Effector memory CD4-positive, alpha-beta T cell (primary cell): ENCODE data around the gene ZNF83.

ENCODE experiments used
- DNase-seq, 3 donors: peaks; one replicate each; pipeline ENCODE4 v3.0.0-alpha.2; 2020
- H3K27ac ChIP-seq: 2 replicates; pipeline ENCODE4 v1.7.0; 2013; ENCODE audit warnings: mild to moderate bottlenecking, low read length, moderate library complexity; ENCODE audit not compliant: insufficient read depth, poor library complexity, severe bottlenecking
- H3K27me3 ChIP-seq: replicated peaks from 2 replicates; pipeline ENCODE4 v1.7.0; 2013; ENCODE audit warnings: mild to moderate bottlenecking, low read length; ENCODE audit not compliant: insufficient read depth, control insufficient read depth, poor library complexity, severe bottlenecking
- H3K36me3 ChIP-seq: 2 replicates; pipeline ENCODE4 v1.7.0; 2013; ENCODE audit warnings: mild to moderate bottlenecking, low read length, moderate library complexity; ENCODE audit not compliant: control insufficient read depth, insufficient read depth
- H3K4me1 ChIP-seq: 2 replicates; pipeline ENCODE4 v1.7.0; 2013; ENCODE audit warnings: low read length, mild to moderate bottlenecking; ENCODE audit not compliant: control insufficient read depth, insufficient read depth, poor library complexity, severe bottlenecking
- H3K4me3 ChIP-seq: 2 replicates; pipeline ENCODE4 v1.7.0; 2013; ENCODE audit warnings: low read length, low read depth, mild to moderate bottlenecking; ENCODE audit not compliant: insufficient read depth, poor library complexity, severe bottlenecking
- H3K9me3 ChIP-seq: 2 replicates; pipeline ENCODE4 v1.7.0; 2013; ENCODE audit warnings: mild to moderate bottlenecking, low read length, moderate library complexity; ENCODE audit not compliant: control insufficient read depth

The ZNF83 gene

DNA sequence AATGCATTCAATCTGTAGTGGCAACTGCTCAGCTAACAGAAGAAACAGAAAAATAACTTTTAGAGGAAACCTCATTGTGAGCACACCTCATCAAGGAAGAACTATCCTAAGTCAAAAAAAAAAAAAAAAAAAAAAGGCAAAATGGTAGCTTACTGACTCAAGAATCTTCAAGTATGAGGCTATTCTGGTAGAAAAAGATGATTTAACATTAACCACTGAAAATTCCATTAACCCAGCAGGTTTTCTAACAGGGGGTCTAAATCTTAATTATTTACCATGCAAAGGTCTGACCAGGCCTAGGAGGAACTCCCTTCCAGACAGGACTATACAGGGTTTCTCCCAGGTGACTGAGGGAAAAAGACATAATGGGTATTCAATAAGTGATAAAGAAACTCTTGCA, 28.4 kb upstream of the ZNF83 start:
- Histone ChIP-seq H3K4me3 (no peak overlapping the region), H3K27ac (no peak overlapping the region), H3K4me1 (no peaks in the 10 kb centered on the region), H3K27me3 (no peaks in the 10 kb centered on the region), H3K9me3 (no peaks in the 10 kb centered on the region), H3K36me3 (no peaks in the 10 kb centered on the region)
- no peak for DNase-seq

DNA sequence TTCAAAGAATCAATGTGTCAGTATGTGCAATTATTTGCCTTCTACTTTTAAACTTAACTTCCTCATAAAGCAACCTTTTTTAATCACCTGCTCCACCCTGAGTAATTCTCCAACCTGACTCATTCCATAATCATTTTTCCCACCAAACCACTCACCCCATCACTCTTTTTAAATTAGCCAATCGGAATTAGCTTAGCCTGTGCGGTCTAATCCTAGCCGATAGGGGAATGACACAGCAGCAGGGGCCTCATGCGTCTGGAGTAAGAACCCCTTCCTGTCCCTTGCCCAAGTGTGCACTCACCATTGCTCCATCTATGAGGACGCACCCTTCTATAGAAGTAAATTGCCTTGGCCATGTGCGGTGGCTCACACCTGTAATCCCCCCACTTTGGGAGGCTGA, 27.4 kb upstream of the ZNF83 start:
- H3K27ac ChIP-seq = no peak overlapping the region

DNA sequence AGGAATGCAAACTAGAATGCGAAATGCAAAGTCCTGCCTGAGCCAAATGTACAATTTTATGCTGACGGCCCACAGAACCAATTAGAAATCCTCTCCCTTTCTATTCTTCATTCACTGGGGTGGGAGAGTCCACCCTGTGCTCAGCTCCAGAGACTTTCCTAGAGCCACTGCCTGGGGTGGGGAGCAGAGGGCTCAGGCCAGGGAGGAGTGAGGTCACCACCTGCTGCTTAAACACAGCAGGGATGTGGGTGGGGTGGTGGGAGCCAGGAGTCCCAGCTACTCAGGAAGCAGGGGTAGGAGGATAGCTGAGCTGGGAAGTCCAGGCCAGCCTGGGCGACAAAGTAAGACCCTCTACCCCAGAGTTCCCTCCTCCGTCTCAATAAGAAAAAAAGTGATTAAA, 26.9 kb upstream of the ZNF83 start:
- Histone ChIP-seq H3K36me3 (peaks cover 9% of the 10 kb centered on the region), H3K4me3 (no peak overlapping the region), H3K9me3 (no peaks in the 10 kb centered on the region), H3K27me3 (no peaks in the 10 kb centered on the region), H3K4me1 (no peaks in the 10 kb centered on the region), H3K27ac (no peak overlapping the region)
- DNase-seq = no peak

More for the DNA sequence above, 27.4 kb upstream of the ZNF83 start:
- Histone ChIP-seq H3K27me3 (no peaks in the 10 kb centered on the region), H3K4me1 (no peaks in the 10 kb centered on the region), H3K9me3 (no peaks in the 10 kb centered on the region), H3K4me3 (no peak overlapping the region), H3K36me3 (peaks cover 4% of the 10 kb centered on the region)
- no peak for DNase-seq

DNA sequence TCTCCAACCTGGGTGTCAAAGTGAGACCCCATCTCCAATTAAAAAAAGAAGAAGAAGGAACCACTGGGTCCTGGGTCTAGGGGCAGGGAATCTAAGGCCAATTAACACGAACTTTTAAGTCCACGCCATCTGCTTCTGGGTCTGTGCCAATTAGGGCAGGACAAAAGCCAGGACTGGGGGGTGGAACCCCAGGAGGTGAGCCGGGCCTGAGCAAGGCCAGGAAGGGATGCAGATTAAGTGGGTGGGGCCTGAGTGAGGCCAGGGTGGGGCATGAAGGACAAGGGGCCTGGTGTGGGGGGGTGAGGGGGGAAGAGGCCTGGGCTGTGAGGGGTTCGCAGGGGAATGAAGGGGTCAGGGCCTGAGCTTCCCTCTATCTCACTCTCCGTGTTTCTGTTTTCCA, 26.3 kb upstream of the ZNF83 start:
- Histone ChIP-seq H3K4me1 (no peaks in the 10 kb centered on the region), H3K9me3 (no peaks in the 10 kb centered on the region), H3K4me3 (no peak overlapping the region), H3K36me3 (peaks cover 11% of the 10 kb centered on the region), H3K27ac (no peak overlapping the region), H3K27me3 (no peaks in the 10 kb centered on the region)
- DNase-seq = no peak

DNA sequence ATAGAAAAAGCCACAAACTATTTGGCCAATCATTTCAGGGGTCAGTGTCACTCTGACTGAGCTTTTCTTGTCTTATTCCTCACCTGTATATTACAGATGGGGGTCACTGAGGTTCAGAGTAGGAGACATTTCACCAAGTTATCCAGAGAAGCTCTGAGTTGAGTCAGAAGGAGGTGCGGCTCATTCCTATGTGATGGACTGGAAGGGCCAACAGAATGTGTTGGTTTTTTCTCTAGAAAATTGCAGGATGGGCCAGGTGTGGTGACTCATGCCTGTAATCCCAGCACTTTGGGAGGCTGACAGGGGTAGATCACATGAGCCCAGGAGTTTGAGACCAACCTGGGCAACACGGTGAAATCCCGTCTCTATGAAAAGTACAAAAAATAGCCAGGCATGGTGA, 24.5 kb upstream of the ZNF83 start:
- DNase-seq = no peak
- Histone ChIP-seq H3K4me3 (no peak overlapping the region), H3K36me3 (peaks cover 22% of the 10 kb centered on the region), H3K27ac (no peak overlapping the region), H3K9me3 (no peaks in the 10 kb centered on the region), H3K4me1 (no peaks in the 10 kb centered on the region), H3K27me3 (no peaks in the 10 kb centered on the region)

DNA sequence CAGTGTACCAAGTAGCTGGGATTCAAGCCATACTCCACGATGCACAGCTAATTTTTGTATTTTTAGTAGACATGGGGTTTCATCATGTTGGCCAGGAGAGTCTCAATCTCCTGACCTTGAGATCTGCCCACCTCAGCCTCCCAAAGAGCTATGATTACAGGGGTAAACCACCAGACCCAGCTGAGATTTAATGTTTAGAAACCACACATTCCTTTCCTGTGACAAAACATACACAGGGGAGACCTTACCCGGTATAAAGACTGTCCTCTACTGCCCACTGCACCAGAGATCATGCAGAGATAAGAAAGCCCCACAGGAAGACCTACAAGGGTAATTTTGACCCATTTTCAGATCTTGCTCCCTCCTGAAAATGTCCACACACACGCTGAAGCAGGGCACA, 22.8 kb upstream of the ZNF83 start:
- Histone ChIP-seq H3K36me3 (peaks cover 27% of the 10 kb centered on the region), H3K4me3 (no peak overlapping the region), H3K27ac (no peak overlapping the region), H3K9me3 (no peaks in the 10 kb centered on the region), H3K27me3 (no peaks in the 10 kb centered on the region), H3K4me1 (no peaks in the 10 kb centered on the region)
- no peak for DNase-seq

DNA sequence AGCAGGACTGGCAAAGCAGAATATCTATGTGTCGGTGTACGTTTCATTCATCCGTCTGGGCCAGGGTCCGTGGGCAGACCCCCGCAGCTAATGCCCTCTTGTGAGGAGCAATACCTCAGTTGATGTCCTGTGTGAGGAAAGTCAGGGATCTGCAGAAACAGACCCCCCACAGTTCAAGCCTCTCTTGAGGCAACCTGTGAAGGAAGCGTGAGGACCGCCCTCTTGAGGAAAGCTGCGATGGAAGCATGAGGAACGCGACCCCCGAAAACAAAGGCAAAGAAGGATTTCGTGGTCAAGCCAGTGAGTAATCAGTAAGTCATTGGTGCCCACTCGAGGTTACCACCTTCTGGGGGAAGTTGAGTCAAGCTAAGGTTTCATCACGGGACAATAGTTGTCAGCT, 20.9 kb upstream of the ZNF83 start:
- no peak for DNase-seq
- Histone ChIP-seq H3K9me3 (no peaks in the 10 kb centered on the region), H3K4me3 (no peak overlapping the region), H3K27me3 (no peaks in the 10 kb centered on the region), H3K27ac (no peak overlapping the region), H3K4me1 (no peaks in the 10 kb centered on the region), H3K36me3 (peaks cover 41% of the 10 kb centered on the region)

DNA sequence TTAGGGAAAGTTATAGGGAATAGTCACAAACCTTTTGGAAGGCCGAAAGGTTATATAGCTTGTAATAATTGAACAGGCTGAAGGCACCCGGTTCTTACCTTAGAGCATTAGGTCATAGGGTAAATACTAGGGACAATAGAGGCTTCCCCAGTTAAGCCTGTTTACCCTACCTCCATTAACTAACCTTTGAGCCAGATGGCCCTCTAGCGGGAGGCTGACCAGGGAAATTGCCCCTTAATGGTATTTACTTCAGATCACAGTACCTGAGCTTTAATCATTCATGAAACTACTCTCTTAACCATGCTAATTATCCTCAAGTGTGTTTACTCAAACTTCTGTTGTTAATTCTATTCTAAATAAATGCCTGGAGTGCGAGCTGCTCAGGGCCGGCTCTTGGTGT, 20.4 kb upstream of the ZNF83 start:
- Histone ChIP-seq H3K4me3 (no peak overlapping the region), H3K36me3 (peaks cover 45% of the 10 kb centered on the region), H3K9me3 (no peaks in the 10 kb centered on the region), H3K4me1 (no peaks in the 10 kb centered on the region), H3K27ac (no peak overlapping the region), H3K27me3 (no peaks in the 10 kb centered on the region)
- no peak for DNase-seq

DNA sequence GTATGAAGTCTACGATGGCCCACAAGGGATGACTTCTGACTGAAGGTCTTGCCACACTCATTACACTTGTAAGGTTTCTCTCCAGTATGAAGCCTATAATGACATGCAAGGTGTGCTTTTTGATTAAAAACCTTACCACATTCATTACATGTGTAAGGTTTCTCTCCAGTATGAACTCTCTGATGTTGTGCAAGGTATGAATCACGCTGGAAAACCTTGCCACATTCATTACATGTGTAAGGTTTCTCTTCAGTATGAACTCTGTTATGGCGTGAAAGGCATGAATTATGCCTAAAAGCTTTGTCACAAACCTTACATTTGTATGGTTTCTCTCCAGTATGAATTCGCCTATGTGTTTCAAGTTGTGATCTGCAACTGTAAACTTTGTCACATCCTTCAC, 15.0 kb upstream of the ZNF83 start:
- Histone ChIP-seq H3K27ac (no peak overlapping the region), H3K36me3 (peaks cover 35% of the 10 kb centered on the region), H3K4me1 (no peaks in the 10 kb centered on the region), H3K4me3 (no peak overlapping the region), H3K27me3 (no peaks in the 10 kb centered on the region), H3K9me3 (peaks cover 1% of the 10 kb centered on the region)
- no peak for DNase-seq

DNA sequence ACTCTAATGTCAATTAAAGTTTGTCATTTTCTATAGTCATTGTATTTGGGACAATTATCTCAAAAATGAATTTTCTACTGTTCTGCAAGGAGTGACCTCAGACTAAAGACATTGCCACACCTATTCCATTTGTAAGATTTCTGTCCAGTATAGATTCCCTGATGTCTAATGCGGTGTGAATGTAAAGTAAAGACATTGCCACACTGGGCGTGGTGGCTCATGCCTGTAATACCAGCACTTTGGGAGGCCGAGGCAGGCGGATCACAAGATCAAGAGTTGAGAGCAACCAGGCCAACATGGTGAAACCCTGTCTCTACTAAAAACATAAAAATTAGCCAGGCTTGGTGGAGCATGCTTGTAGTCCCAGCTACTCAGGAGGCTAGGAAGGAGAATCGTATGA, 13.8 kb upstream of the ZNF83 start:
- Histone ChIP-seq H3K36me3 (peaks cover 33% of the 10 kb centered on the region), H3K9me3 (peaks cover 9% of the 10 kb centered on the region)

More for the DNA sequence above, 13.8 kb upstream of the ZNF83 start:
- Histone ChIP-seq H3K4me1 (no peaks in the 10 kb centered on the region), H3K27me3 (no peaks in the 10 kb centered on the region), H3K4me3 (no peak overlapping the region), H3K27ac (no peak overlapping the region)
- no peak for DNase-seq
